ENCODE data around the gene LRMDA.

GRCh38 chr10:75402486-75403143 lies 28.8 kb upstream of the LRMDA start:
- TF ChIP-seq, protein P1, sequence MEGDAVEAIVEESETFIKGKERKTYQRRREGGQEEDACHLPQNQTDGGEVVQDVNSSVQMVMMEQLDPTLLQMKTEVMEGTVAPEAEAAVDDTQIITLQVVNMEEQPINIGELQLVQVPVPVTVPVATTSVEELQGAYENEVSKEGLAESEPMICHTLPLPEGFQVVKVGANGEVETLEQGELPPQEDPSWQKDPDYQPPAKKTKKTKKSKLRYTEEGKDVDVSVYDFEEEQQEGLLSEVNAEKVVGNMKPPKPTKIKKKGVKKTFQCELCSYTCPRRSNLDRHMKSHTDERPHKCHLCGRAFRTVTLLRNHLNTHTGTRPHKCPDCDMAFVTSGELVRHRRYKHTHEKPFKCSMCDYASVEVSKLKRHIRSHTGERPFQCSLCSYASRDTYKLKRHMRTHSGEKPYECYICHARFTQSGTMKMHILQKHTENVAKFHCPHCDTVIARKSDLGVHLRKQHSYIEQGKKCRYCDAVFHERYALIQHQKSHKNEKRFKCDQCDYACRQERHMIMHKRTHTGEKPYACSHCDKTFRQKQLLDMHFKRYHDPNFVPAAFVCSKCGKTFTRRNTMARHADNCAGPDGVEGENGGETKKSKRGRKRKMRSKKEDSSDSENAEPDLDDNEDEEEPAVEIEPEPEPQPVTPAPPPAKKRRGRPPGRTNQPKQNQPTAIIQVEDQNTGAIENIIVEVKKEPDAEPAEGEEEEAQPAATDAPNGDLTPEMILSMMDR (IDR thresholded peaks at IDR 0.05), result no peak
- TF ChIP-seq EP300 (IDR thresholded peaks at IDR 0.05), result no peak
- peak in 1 of 2 donors; percentile 22 for TF ChIP-seq POLR2A (IDR thresholded peaks at IDR 0.05)
- no peak for TF ChIP-seq POLR2AphosphoS5 (IDR thresholded peaks at IDR 0.05)
